WTC11 (cell line): ENCODE results near the gene FCGR3A. TPM values are rescaled to one million over a fixed set of nuclear protein-coding genes. Genes with fewer than 3 reads are reported as not detected.

Experiments used
- ATAC-seq: fragments of 200-7000 bp; cut with Tn5 transposase; 2 replicates; pipeline ENCODE4 v1.10.0; 2021; ENCODE audit warnings: mild to moderate bottlenecking, moderate library complexity
- CTCF ChIA-PET: fragments of 300-600 bp; sonication (Branson Sonifier 250); formaldehyde crosslinking; loops from one replicate; lab custom pipeline; 2021; ENCODE audit warnings: antibody characterized with exemption; lab: Charles Lee
- POLR2A ChIA-PET: fragments of 350-600 bp; sonication (Branson Sonifier 250); formaldehyde crosslinking; loops from one replicate; lab custom pipeline; 2021; ENCODE audit warnings: antibody characterized with exemption; lab: Charles Lee
- DNase-seq: peaks from one replicate; pipeline ENCODE4 v3.0.0; 2021; ENCODE audit warnings: low spot score
- H3K27ac Mint-ChIP-seq: 2 replicates; pipeline ENCODE4 v1.8.0; 2021; ENCODE audit warnings: mixed read lengths
- H3K27me3 Mint-ChIP-seq: 2 replicates; pipeline ENCODE4 v1.8.0; 2021; ENCODE audit warnings: low read depth, mild to moderate bottlenecking, moderate library complexity, mixed read lengths
- H3K36me3 Mint-ChIP-seq: 2 replicates; pipeline ENCODE4 v1.8.0; 2021; ENCODE audit warnings: mixed read lengths
- H3K4me1 Mint-ChIP-seq: 2 replicates; pipeline ENCODE4 v1.8.0; 2022; ENCODE audit warnings: mixed read lengths
- H3K4me3 Mint-ChIP-seq: 2 replicates; pipeline ENCODE4 v1.8.0; 2021; ENCODE audit warnings: mild to moderate bottlenecking, moderate library complexity, mixed read lengths
- H3K9me3 Mint-ChIP-seq: 2 replicates; pipeline ENCODE4 v1.8.0; 2021; ENCODE audit warnings: mixed read lengths
- AFF4 ChIP-seq: sonication (generic); formaldehyde crosslinking; IDR thresholded peaks from 2 replicates; pipeline ENCODE4 v1.8.1; 2023; ENCODE audit warnings: mild to moderate bottlenecking, missing genetic modification reagents, borderline replicate concordance
- AR ChIP-seq: fragments of 250-450 bp; sonication (Bioruptor Pico); IDR thresholded peaks from 2 replicates; pipeline ENCODE4 v1.9.0; 2021; ENCODE audit warnings: mild to moderate bottlenecking
- EMX1 ChIP-seq: fragments of 250-450 bp; sonication (Bioruptor Pico); IDR thresholded peaks from 2 replicates; pipeline ENCODE4 v1.8.0; 2021; ENCODE audit warnings: mild to moderate bottlenecking
- ERG ChIP-seq: fragments of 250-450 bp; sonication (Bioruptor Pico); IDR thresholded peaks from 2 replicates; pipeline ENCODE4 v1.8.0; 2021; ENCODE audit warnings: mild to moderate bottlenecking
- ETV6 ChIP-seq: sonication (generic); formaldehyde crosslinking; IDR thresholded peaks from 2 replicates; pipeline ENCODE4 v1.8.1; 2022; ENCODE audit warnings: mild to moderate bottlenecking, missing genetic modification reagents
- FOXJ3 ChIP-seq: sonication (generic); formaldehyde crosslinking; IDR thresholded peaks from 2 replicates; pipeline ENCODE4 v1.9.0; 2021; ENCODE audit warnings: missing genetic modification reagents, mild to moderate bottlenecking, borderline replicate concordance
- GABPB1 ChIP-seq: sonication (generic); formaldehyde crosslinking; IDR thresholded peaks from 2 replicates; pipeline ENCODE4 v1.8.1; 2023; ENCODE audit warnings: mild to moderate bottlenecking, missing genetic modification reagents
- HMGA2 ChIP-seq: fragments of 250-450 bp; sonication (Bioruptor Pico); IDR thresholded peaks from 2 replicates; pipeline ENCODE4 v1.4.0; 2021; ENCODE audit warnings: mild to moderate bottlenecking, moderate library complexity
- MLX ChIP-seq: sonication (generic); formaldehyde crosslinking; IDR thresholded peaks from 2 replicates; pipeline ENCODE4 v1.8.1; 2023; ENCODE audit warnings: mild to moderate bottlenecking, missing genetic modification reagents, moderate library complexity
- ZNF416 ChIP-seq: fragments of 250-450 bp; sonication (Bioruptor Pico); IDR thresholded peaks from 2 replicates; pipeline ENCODE4 v1.9.0; 2021; ENCODE audit warnings: mild to moderate bottlenecking, inconsistent platforms
- ZNF423 ChIP-seq: fragments of 250-450 bp; sonication (Bioruptor Pico); IDR thresholded peaks from 2 replicates; pipeline ENCODE4 v2.1.2; 2022; ENCODE audit warnings: mild to moderate bottlenecking, moderate library complexity
- ZNF425 ChIP-seq: fragments of 250-450 bp; sonication (Bioruptor Pico); conservative IDR thresholded peaks from 2 replicates; pipeline ENCODE4 v1.9.0; 2021; ENCODE audit warnings: mild to moderate bottlenecking
- ZNF532 ChIP-seq: fragments of 250-450 bp; sonication (Bioruptor Pico); IDR thresholded peaks from 2 replicates; pipeline ENCODE4 v1.9.0; 2021; ENCODE audit warnings: mild to moderate bottlenecking, borderline replicate concordance
- ZSCAN18 ChIP-seq: fragments of 250-450 bp; sonication (Bioruptor Pico); IDR thresholded peaks from 2 replicates; pipeline ENCODE4 v2.1.2; 2022; ENCODE audit warnings: mild to moderate bottlenecking, moderate library complexity
- total RNA-seq: library from RNA; stranded (reverse); gene quantifications from 3 replicates; pipeline ENCODE4 v1.2.3, GENCODE V29; 2021

Gene FCGR3A
- total RNA-seq, 1 experiment from 2014 or later, result 0.11 TPM

- TF ChIP-seq ERG (CRISPR knock-in tag), result no peak
Measured at GRCh38 chr1:161501234-161501633, 48.4 kb downstream of the FCGR3A start (continued).

- TF ChIP-seq ZSCAN18 (CRISPR knock-in tag) (no peak), EMX1 (CRISPR knock-in tag) (no peak), ETV6 (CRISPR knock-in tag) (no peak), GABPB1 (CRISPR knock-in tag) (no peak), AR (CRISPR knock-in tag) (no peak), FOXJ3 (CRISPR knock-in tag) (no peak), ZNF423 (CRISPR knock-in tag) (no peak), ZNF532 (CRISPR knock-in tag) (no peak), ZNF425 (CRISPR knock-in tag) (no peak), AFF4 (CRISPR knock-in tag) (no peak), HMGA2 (CRISPR knock-in tag) (no peak), MLX (no peak), ZNF416 (CRISPR knock-in tag) (no peak)
- Mint-ChIP-seq H3K27ac (no peak overlapping the region), H3K27me3 (peaks cover 3% of the 10 kb centered on the region; the same call in 1 of the 2 replicates), H3K36me3 (no peaks in the 10 kb centered on the region), H3K9me3 (no peaks in the 10 kb centered on the region), H3K4me3 (no peak overlapping the region), H3K4me1 (no peaks in the 10 kb centered on the region)
- DNase-seq, result no peak
- ChIA-PET CTCF (no interaction called here), POLR2A (no interaction called here)
- no peak for ATAC-seq
Measured at GRCh38 chr1:161499099-161500039, 50.2 kb downstream of the FCGR3A start.
